Rectal smooth muscle tissue (tissue), 1 donor: ENCODE results near the gene UBE3A.

Experiments used
- H3K27ac ChIP-seq: one replicate; pipeline ENCODE4 v1.7.0; 2013; ENCODE audit warnings: low read depth, low read length, inconsistent platforms
- H3K27me3 ChIP-seq: one replicate; pipeline ENCODE4 v1.7.0; 2013; ENCODE audit warnings: low read length; ENCODE audit not compliant: control insufficient read depth, insufficient read depth
- H3K36me3 ChIP-seq: one replicate; pipeline ENCODE4 v1.7.0; 2013; ENCODE audit warnings: low read length; ENCODE audit not compliant: control insufficient read depth, insufficient read depth
- H3K4me1 ChIP-seq: one replicate; pipeline ENCODE4 v1.7.0; 2013; ENCODE audit warnings: low read length; ENCODE audit not compliant: control insufficient read depth, insufficient read depth
- H3K4me3 ChIP-seq: one replicate; pipeline ENCODE4 v1.7.0; 2013; ENCODE audit warnings: low read length
- H3K9ac ChIP-seq: one replicate; pipeline ENCODE4 v1.7.0; 2013; ENCODE audit warnings: low read length

UBE3A gene

DNA sequence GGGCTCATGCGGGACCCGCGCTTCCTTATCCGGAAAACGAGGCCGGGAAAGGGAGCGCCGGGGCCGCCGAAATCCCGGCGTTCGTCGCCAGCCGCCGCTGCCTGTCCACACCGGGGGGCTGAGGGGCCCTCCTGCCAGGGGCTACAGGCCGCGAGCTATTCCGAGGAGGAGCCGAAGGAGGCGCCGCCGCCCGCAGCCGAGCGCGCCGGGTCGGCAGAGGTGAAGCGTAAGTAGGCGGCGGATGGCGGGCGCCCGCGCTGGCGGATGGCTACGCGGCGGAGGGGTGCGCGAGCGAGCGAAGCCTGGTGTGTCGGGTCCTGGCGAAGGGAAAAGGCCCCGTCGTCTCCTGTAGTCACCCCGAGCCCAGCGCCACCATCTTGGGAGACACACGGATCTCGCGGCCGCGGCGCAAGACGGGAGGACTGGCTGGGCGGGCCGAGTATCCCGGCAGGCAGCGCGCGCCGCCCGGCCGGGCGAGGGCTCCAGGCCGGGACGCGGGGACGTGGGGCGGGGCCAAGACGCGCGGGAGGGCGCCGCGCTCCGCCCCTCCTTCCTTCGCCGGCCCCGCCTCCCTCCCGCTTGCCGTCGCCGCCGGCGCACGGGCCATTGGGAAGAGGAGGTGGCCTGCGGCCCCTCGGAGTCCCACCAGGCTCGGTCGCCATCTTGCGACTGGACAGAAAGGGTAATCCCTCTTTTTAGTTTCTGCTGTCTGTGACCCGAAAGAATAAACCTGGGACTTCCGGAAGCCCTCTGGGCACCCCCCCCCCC lies at the start of gene UBE3A:
TSS of gene UBE3A (minus strand) at position 424 of the 768 bp plus-strand sequence. CDS start 29,917 bp downstream, outside the sequence.
- peaks cover 9% of the 10 kb centered on the region for H3K4me1 ChIP-seq
- peak within 1 kb of the TSS; percentile 96 for H3K27ac ChIP-seq
- H3K4me3 ChIP-seq: peak within 1 kb of the TSS; percentile 94
- no peaks in the 10 kb centered on the region for H3K27me3 ChIP-seq
- H3K36me3 ChIP-seq: no peaks in the 10 kb centered on the region
- peak within 1 kb of the TSS; percentile 85 for H3K9ac ChIP-seq

DNA sequence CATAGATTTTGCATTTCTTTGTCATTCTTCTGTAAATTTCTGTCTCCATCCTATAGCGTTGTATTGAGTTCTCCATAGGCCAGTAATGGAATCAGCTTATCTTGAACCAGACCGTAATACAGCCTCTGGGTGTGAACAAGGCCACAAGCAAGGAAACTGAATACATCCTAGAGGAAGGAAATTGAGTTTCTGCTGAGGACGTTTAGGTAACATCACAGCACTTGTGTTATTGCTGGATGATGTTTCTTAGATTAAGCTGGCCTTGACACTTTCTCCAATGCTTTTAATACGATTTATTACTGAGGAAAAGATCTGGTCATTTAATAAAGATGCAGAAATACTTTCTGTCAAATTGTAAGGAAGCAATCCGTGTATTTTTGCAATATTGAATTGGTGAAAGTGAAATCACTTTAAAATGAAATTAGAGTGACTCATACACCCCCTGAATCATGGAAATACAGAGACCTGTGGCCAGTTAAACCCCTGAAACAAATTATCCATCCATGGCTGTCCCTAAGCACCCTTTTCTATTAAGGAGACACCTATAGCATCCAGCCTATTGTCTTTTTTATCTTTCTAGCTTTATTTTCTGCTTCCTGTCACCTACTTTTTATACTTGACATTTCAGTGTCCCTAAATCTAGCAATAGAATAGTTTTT lies 48.5 kb upstream of the UBE3A start:
- Histone ChIP-seq H3K4me1 (no peaks in the 10 kb centered on the region), H3K36me3 (no peaks in the 10 kb centered on the region)

DNA sequence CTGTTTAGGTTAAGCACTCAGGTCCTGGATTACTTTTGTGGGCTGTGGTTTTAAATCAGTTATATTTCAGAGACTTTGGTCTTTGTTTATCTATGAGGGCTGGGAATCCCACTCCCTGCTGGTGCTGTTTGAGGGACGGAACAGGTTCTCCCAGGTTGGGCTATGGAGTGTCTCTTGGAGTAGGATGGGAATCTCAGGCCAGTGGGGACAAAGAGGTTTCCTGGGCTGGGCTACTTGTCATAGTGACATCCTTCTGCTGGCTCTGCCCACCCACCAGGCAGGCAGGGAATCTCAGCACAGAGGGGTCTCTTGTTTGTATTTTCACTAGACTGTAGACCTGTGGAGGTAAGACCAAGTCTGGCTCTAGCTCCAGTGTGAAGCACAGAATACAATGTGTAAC lies 47.2 kb upstream of the UBE3A start:
- Histone ChIP-seq H3K27ac (no peak overlapping the region), H3K36me3 (no peaks in the 10 kb centered on the region), H3K27me3 (no peaks in the 10 kb centered on the region), H3K9ac (no peak overlapping the region), H3K4me3 (no peak overlapping the region), H3K4me1 (no peaks in the 10 kb centered on the region)

More for the DNA sequence above, 48.5 kb upstream of the UBE3A start:
- Histone ChIP-seq H3K27ac (no peak overlapping the region), H3K27me3 (no peaks in the 10 kb centered on the region), H3K4me3 (no peak overlapping the region), H3K9ac (no peak overlapping the region)

DNA sequence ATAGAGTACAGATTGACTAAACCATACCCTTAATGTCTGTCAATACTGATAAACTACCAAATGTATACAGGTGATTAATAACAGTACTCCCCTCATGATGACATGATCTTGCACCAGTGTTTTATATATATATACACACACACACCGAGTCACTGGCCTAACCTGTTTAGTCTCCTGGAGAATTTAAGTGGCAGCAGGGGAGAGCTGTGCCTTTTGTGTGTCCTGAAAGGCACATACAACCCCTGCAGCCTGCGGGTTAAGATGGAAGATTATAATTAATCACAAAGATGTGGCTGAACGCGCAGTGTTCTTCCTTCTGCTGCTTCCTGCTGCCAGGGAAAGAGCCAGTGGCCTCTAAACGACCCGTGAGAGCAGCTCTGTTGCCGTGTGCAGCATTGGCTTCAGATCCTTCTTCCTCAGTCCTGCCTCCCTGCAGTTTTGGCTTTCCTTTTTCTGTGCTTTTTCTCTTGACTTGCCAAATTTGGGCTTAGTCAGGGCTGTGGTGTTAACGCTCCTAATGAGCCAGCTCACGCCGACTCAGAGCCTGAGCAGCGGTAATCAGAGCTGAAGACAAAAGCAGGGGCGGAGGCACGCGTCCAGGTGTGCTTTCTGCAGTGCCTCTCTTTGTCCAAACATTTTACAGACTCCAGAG lies 42.5 kb upstream of the UBE3A start:
- Histone ChIP-seq H3K4me1 (no peaks in the 10 kb centered on the region), H3K36me3 (no peaks in the 10 kb centered on the region), H3K27me3 (no peaks in the 10 kb centered on the region), H3K4me3 (peak overlapping the region; percentile 55), H3K27ac (no peak overlapping the region), H3K9ac (no peak overlapping the region)

DNA sequence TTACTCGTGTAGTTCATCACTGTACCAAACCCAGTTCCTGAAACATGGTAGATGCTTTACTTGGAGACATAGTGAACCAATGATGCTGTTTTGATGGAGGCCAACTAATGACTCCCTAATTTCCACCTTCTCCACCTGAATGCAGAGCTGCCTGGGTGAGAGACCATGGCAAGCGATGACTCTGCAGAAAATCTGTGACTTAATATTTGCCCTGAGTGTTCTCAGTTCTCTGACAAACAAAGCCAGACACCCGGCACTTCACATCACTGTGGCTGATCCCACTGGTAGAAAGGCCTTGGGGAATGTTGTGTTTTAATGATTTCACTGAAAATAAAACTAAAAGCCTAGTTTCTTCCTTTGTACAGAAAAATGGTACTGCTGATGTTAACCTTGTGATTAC lies 39.5 kb upstream of the UBE3A start:
- Histone ChIP-seq H3K27me3 (no peaks in the 10 kb centered on the region), H3K36me3 (no peaks in the 10 kb centered on the region), H3K9ac (no peak overlapping the region), H3K4me3 (no peak overlapping the region), H3K4me1 (no peaks in the 10 kb centered on the region), H3K27ac (no peak overlapping the region)

DNA sequence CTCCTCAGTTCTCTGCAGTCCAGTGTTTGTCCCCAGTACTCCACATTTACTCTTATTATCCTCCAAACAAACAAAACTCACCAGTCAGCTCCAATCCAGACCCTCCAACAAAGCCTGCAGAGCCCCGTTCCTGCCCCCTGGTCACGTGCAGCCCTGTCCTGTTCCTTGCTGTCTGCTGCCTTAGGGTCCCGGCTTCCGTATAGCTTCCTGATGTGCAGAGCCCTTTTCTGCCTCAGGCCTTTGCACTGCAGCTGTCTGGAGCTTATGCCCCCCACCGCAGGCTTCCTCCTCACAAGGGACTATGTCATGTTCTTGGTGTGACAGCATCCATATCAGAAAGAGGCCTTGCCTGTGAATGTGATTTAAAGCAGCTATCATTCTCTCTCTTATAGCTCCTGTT lies 39.0 kb upstream of the UBE3A start:
- no peaks in the 10 kb centered on the region for H3K4me1 ChIP-seq

DNA sequence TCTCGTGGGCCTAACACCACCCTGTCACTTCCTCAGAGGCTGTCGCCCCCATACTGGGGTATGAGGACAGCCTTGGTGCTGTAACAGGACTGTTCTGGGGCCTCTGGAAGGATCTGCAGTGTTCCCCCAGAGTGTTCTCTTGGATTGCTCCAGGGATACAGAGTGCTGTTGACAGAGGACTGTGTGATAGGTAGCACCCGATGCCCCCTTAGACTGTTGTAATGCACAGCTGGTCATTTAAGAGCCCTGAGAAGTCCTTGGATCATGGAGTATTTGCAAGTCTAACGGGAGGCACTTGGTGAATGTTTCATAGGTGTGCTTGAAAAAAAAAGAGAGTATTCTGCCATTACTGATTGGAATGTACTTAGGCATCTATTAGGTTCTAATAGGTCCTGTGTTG lies 35.4 kb upstream of the UBE3A start:
- no peaks in the 10 kb centered on the region for H3K36me3 ChIP-seq
- no peak overlapping the region for H3K9ac ChIP-seq

More for the DNA sequence above, 39.0 kb upstream of the UBE3A start:
- H3K27ac ChIP-seq: no peak overlapping the region
- no peak overlapping the region for H3K9ac ChIP-seq
- no peak overlapping the region for H3K4me3 ChIP-seq
- no peaks in the 10 kb centered on the region for H3K36me3 ChIP-seq
- H3K27me3 ChIP-seq: no peaks in the 10 kb centered on the region

DNA sequence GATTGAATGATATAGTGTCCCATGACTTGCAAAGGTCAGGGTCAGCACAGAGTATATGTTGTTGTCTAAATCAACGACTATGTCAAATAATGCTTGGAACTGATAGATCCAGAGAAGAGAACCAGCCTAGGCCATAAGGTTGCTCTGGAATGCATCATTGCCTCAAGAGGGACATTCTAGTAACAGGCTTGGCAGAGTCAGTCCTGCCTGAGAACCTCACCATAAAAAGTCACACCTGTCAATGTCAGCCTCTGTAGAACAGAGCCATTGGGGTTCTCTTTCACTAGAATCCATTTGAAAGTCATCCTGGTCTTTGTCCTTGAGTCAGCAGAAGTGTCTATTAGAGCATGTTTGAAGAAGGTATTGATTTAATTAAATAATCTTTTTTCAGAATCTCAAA lies 31.4 kb upstream of the UBE3A start:
- Histone ChIP-seq H3K4me1 (no peaks in the 10 kb centered on the region), H3K27me3 (no peaks in the 10 kb centered on the region), H3K4me3 (no peak overlapping the region), H3K27ac (no peak overlapping the region), H3K36me3 (no peaks in the 10 kb centered on the region), H3K9ac (no peak overlapping the region)

More for the DNA sequence above, 35.4 kb upstream of the UBE3A start:
- H3K27ac ChIP-seq: no peak overlapping the region
- no peaks in the 10 kb centered on the region for H3K27me3 ChIP-seq
- no peaks in the 10 kb centered on the region for H3K4me1 ChIP-seq
- no peak overlapping the region for H3K4me3 ChIP-seq

DNA sequence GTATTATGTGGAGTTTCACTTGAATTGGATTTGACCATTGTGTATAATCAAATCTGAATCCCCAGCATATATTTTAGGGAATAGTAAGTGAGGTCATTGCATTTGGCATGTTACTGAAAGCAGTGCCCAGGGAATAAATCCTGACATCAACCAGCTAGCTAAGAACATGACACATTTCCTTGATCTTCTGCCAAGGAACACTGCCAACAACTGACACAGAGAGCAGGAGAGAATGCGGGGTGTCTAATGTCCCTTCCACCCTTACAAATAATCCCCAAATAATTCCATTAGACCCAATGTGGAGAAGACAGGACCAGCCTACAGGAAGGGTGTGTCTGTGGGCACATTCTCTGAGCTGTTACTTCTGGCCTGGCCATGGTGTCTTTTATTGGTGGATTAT lies 30.6 kb upstream of the UBE3A start:
- no peak overlapping the region for H3K27ac ChIP-seq
- H3K4me3 ChIP-seq: no peak overlapping the region
- H3K27me3 ChIP-seq: no peaks in the 10 kb centered on the region
- H3K9ac ChIP-seq: no peak overlapping the region
- H3K4me1 ChIP-seq: no peaks in the 10 kb centered on the region
- H3K36me3 ChIP-seq: no peaks in the 10 kb centered on the region

DNA sequence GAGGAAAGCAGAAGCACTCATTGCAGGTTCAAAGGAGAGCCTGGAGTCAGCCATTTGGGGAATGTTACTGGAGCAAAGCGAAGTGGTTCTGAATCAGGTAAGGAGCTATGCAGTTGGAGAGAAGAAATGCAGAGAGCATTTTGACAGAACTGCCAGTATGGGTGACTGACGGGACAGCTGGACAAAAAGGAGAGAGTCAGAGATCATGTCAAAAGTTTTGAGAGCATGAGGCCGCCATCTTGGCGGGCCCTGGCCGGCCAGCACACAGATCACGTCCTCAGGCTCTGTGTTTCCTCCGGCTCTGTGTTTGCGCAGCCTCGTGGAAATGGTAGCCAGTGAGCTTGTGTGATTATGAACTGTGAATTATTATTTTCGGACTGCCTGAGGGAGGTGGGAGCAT lies 29.8 kb upstream of the UBE3A start:
- no peaks in the 10 kb centered on the region for H3K27me3 ChIP-seq
- no peak overlapping the region for H3K9ac ChIP-seq
- H3K4me3 ChIP-seq: no peak overlapping the region
- no peaks in the 10 kb centered on the region for H3K36me3 ChIP-seq
- no peaks in the 10 kb centered on the region for H3K4me1 ChIP-seq
- H3K27ac ChIP-seq: no peak overlapping the region

DNA sequence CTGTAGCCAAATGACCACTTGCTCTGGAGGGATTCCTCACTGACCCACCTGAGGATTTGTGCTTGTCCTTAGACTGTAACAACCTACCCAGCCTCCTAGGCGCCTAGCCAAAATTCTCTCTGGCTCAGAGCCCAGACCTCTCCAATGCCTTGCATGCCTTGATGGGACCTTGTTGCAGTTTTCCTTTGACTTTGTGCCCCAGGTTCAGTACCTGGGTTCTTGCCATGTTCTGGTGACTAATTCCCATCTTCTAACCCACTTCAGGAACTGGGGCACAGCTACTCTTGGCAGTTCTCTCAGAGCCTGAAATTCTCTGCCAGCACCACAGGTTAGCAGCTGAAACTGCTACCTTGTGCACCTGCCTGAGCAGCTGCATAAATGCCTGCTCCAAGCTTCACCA lies 27.0 kb upstream of the UBE3A start:
- no peak overlapping the region for H3K9ac ChIP-seq
- H3K27ac ChIP-seq: no peak overlapping the region
- no peaks in the 10 kb centered on the region for H3K36me3 ChIP-seq
- H3K4me1 ChIP-seq: no peaks in the 10 kb centered on the region
- no peak overlapping the region for H3K4me3 ChIP-seq
- no peaks in the 10 kb centered on the region for H3K27me3 ChIP-seq

DNA sequence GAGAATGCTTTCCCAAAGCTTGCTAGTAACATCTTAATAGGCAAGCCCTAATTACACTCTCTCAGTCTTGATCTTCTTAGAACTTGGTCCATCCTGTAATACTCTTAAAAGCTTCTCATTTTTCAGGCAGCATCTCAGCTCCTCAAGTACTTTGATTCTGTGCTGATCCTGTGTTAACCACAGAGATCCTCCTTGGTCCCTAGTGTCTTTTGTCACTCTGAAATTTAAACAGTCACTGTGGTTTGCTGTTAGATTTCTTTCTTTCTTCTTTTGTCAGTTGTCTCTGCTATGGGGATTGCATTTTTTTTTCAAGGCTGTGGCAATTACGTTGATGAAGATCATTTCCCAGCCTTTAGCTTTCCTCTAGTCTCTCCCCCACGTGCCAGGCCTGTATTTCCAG lies 26.0 kb upstream of the UBE3A start:
- no peaks in the 10 kb centered on the region for H3K27me3 ChIP-seq

More for the DNA sequence above, 26.0 kb upstream of the UBE3A start:
- Histone ChIP-seq H3K4me3 (no peak overlapping the region), H3K9ac (no peak overlapping the region), H3K27ac (no peak overlapping the region), H3K36me3 (no peaks in the 10 kb centered on the region), H3K4me1 (no peaks in the 10 kb centered on the region)
